Coronary artery (tissue), 2 donors: Measurements from ENCODE around the gene RUNX2.

Source experiments
- DNase-seq: peaks from one replicate; pipeline ENCODE4 v3.0.0-alpha.2; 2017; ENCODE audit warnings: low spot score
- H3K27ac ChIP-seq, 2 donors: fragments of 200-600 bp; sonication (generic); one replicate each; pipeline ENCODE4 v1.5.1; 2016 to 2019
- H3K4me3 ChIP-seq: fragments of 200-600 bp; sonication (generic); 2 replicates; pipeline ENCODE4 v1.5.1; 2016; ENCODE audit warnings: mild to moderate bottlenecking, moderate library complexity
- CTCF ChIP-seq: fragments of 200-600 bp; sonication (generic); IDR thresholded peaks from one replicate; pipeline ENCODE4 v1.5.1; 2019; ENCODE audit warnings: antibody characterized with exemption

The RUNX2 gene

GRCh38 chr6:45691426-45691825, 363.3 kb downstream of the RUNX2 start:
- DNase-seq: no peak
- TF ChIP-seq CTCF: no peak
- H3K27ac ChIP-seq: no peak overlapping the region
- no peak overlapping the region for H3K4me3 ChIP-seq

GRCh38 chr6:45692021-45692420, 363.9 kb downstream of the RUNX2 start:
- Histone ChIP-seq H3K27ac (no peak overlapping the region), H3K4me3 (no peak overlapping the region)
- no peak for DNase-seq
- TF ChIP-seq CTCF: no peak

- no peak for TF ChIP-seq CTCF
- H3K4me3 ChIP-seq: no peak overlapping the region
- DNase-seq: no peak
- no peak overlapping the region for H3K27ac ChIP-seq
These were observed 368.6 kb downstream of the RUNX2 start for GRCh38 chr6:45696738-45697137.

- no peak overlapping the region for H3K27ac ChIP-seq
- no peak overlapping the region for H3K4me3 ChIP-seq
- no peak for DNase-seq
- no peak for TF ChIP-seq CTCF
These were observed 369.5 kb downstream of the RUNX2 start for GRCh38 chr6:45697605-45698004.

- DNase-seq: no peak
- Histone ChIP-seq H3K27ac (no peak overlapping the region), H3K4me3 (no peak overlapping the region)
- no peak for TF ChIP-seq CTCF
These were observed 369.9 kb downstream of the RUNX2 start for GRCh38 chr6:45698046-45698445.

GRCh38 chr6:45699663-45700062, 371.5 kb downstream of the RUNX2 start:
- no peak for TF ChIP-seq CTCF
- no peak for DNase-seq
- no peak overlapping the region for H3K4me3 ChIP-seq
- no peak overlapping the region for H3K27ac ChIP-seq

GRCh38 chr6:45702849-45703739, 375.0 kb downstream of the RUNX2 start:
- Histone ChIP-seq H3K4me3 (no peak overlapping the region), H3K27ac (no peak overlapping the region)
- no peak for DNase-seq
- no peak for TF ChIP-seq CTCF
